A673 (cell line): ENCODE measurements around the gene TOE1.

Source experiments
- EZH2 ChIP-seq: fragments of 200-600 bp; sonication (generic); IDR thresholded peaks from 2 replicates; pipeline ENCODE4 v1.6.1; 2017; ENCODE audit warnings: borderline replicate concordance, low read depth, mild to moderate bottlenecking, mixed read lengths, antibody characterized with exemption, low read length; ENCODE audit not compliant: poor library complexity, severe bottlenecking
- TF ChIP-seq, protein P1 (sequence below): fragments of 300-800, 200-600 bp; sonication (generic); conservative IDR thresholded peaks from 2 replicates; pipeline ENCODE4 v1.5.1; 2017; ENCODE audit warnings: low read depth, mild to moderate bottlenecking, antibody characterized with exemption, low read length, moderate library complexity, mixed read lengths

DNA sequence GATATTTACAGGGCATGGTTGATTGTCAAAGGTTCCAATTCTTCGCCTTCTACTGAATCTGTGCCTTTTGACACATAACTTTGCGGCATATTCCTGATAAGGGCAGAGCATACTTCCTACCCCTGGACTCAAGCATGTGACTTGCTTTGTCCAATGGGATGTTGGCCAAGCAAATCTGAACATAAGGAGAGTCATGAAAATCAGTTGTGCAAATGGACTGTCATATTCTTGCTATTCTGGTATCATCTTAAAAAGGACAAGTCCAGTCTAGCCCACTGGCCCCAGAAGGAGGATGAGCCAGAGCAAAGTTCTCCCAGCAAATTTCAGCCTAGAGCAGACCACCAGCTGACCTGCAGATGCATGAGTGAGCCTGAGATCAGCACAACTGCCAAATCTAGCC is 41.3 kb downstream of the TOE1 start:
- TF ChIP-seq, protein P1, sequence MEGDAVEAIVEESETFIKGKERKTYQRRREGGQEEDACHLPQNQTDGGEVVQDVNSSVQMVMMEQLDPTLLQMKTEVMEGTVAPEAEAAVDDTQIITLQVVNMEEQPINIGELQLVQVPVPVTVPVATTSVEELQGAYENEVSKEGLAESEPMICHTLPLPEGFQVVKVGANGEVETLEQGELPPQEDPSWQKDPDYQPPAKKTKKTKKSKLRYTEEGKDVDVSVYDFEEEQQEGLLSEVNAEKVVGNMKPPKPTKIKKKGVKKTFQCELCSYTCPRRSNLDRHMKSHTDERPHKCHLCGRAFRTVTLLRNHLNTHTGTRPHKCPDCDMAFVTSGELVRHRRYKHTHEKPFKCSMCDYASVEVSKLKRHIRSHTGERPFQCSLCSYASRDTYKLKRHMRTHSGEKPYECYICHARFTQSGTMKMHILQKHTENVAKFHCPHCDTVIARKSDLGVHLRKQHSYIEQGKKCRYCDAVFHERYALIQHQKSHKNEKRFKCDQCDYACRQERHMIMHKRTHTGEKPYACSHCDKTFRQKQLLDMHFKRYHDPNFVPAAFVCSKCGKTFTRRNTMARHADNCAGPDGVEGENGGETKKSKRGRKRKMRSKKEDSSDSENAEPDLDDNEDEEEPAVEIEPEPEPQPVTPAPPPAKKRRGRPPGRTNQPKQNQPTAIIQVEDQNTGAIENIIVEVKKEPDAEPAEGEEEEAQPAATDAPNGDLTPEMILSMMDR: no peak
- no peak for TF ChIP-seq EZH2
